Panc1 (cell line): Measurements from ENCODE around the gene HACD3. TPM values are rescaled to one million over a fixed set of nuclear protein-coding genes. Genes with fewer than 3 reads are reported as not detected.

Experiments used
- ATAC-seq: fragments of 200-7000 bp; cut with Tn5 transposase; 2 replicates; pipeline ENCODE4 v1.9.1; 2020; ENCODE audit warnings: mild to moderate bottlenecking, moderate library complexity
- BruUV-seq: library from RNA; stranded (reverse); fragments of 400-500 nt; replicated peaks from 2 replicates; lab custom pipeline; 2021; lab: Mats Ljungman, UMichigan
- CTCF ChIA-PET: fragments of 300-600 bp; sonication (Branson Sonifier 250); formaldehyde crosslinking; loops from one replicate; lab custom pipeline; 2022; ENCODE audit warnings: antibody characterized with exemption; lab: Charles Lee
- POLR2A ChIA-PET: fragments of 300-600 bp; sonication (Branson Sonifier 250); formaldehyde crosslinking; loops from one replicate; lab custom pipeline; 2022; ENCODE audit warnings: antibody characterized with exemption; lab: Charles Lee
- DNase-seq: peaks from one replicate; pipeline ENCODE4 v3.0.0-alpha.2; 2010; ENCODE audit warnings: low read depth, low spot score
- H3K27ac ChIP-seq: 2 replicates; pipeline ENCODE4 v1.5.1; 2011; ENCODE audit warnings: mild to moderate bottlenecking, low read length, inconsistent platforms
- H3K27me3 ChIP-seq: fragments of 200-500 bp; sonication (Bioruptor generic); 2 replicates; pipeline ENCODE4 v1.6.0; 2014; ENCODE audit warnings: low read length, inconsistent platforms; ENCODE audit not compliant: control insufficient read depth, insufficient read depth
- H3K36me3 ChIP-seq: fragments of 200-500 bp; sonication (Bioruptor generic); 2 replicates; pipeline ENCODE4 v1.5.1; 2014; ENCODE audit warnings: inconsistent platforms, mild to moderate bottlenecking, low read length, moderate library complexity; ENCODE audit not compliant: control insufficient read depth, insufficient read depth
- H3K4me1 ChIP-seq: 2 replicates; pipeline ENCODE4 v1.5.1; 2011; ENCODE audit warnings: inconsistent platforms, mild to moderate bottlenecking, low read length, moderate library complexity; ENCODE audit not compliant: control insufficient read depth, insufficient read depth
- H3K4me3 ChIP-seq, 2 experiments: 2 replicates each; pipeline ENCODE4 v1.5.1; 2011 to 2012; ENCODE audit warnings: low read depth in 2 of 2, low read length in 2 of 2, mild to moderate bottlenecking in 2 of 2, inconsistent platforms in 1 of 2, moderate library complexity in 1 of 2
- H3K9me3 ChIP-seq: fragments of 200-500 bp; sonication (Bioruptor generic); 2 replicates; pipeline ENCODE4 v1.5.1; 2014; ENCODE audit warnings: low read depth, mild to moderate bottlenecking, inconsistent platforms, low read length, moderate library complexity; ENCODE audit not compliant: control insufficient read depth, insufficient read depth
- POLR2AphosphoS5 ChIP-seq: IDR thresholded peaks from 2 replicates; pipeline ENCODE4 v1.6.1; 2012; ENCODE audit warnings: mild to moderate bottlenecking, low read depth, low read length, moderate library complexity
- SIN3A ChIP-seq: IDR thresholded peaks from 2 replicates; pipeline ENCODE4 v1.6.1; 2012; ENCODE audit warnings: low read depth, mild to moderate bottlenecking, low read length, moderate library complexity, borderline replicate concordance; ENCODE audit not compliant: insufficient read depth
- TCF7L2 ChIP-seq: IDR thresholded peaks from 2 replicates; pipeline ENCODE4 v1.6.1; 2011; ENCODE audit warnings: mild to moderate bottlenecking, low read depth, low read length, inconsistent platforms
- in situ Hi-C: cut with HindIII; loops from 2 replicates; pipeline ENCODE4 v1.10.0; 2016; ENCODE audit warnings: low sequenced_read_pairs, low pct_unique_long_range_greater_than_20kb
- intact Hi-C: fragments of 100-400 bp; cut with micrococcal nuclease; formaldehyde crosslinking; loops from one replicate; pipeline ENCODE4 v1.10.0; 2022; ENCODE audit not compliant: unreplicated experiment
- total RNA-seq: library from RNA; stranded (reverse); gene quantifications from one replicate; pipeline ENCODE4 v1.2.1, GENCODE V29; 2021; ENCODE audit not compliant: unreplicated experiment
- TF ChIP-seq, protein P1 (sequence below): fragments of 450-650 bp; IDR thresholded peaks from 2 replicates; pipeline ENCODE4 v1.5.1; 2017; ENCODE audit warnings: mild to moderate bottlenecking
- TF ChIP-seq, protein P2 (sequence below), 2 experiments: IDR thresholded peaks; 2 replicates each; pipeline ENCODE4 v1.6.1; 2011 to 2012; ENCODE audit warnings: low read depth in 2 of 2, control low read depth in 1 of 2, low read length in 1 of 2, mild to moderate bottlenecking in 1 of 2, moderate library complexity in 1 of 2; ENCODE audit not compliant: insufficient read depth in 1 of 2

Gene HACD3
- total RNA-seq, 1 experiment from 2014 or later = 83.2 TPM

DNA sequence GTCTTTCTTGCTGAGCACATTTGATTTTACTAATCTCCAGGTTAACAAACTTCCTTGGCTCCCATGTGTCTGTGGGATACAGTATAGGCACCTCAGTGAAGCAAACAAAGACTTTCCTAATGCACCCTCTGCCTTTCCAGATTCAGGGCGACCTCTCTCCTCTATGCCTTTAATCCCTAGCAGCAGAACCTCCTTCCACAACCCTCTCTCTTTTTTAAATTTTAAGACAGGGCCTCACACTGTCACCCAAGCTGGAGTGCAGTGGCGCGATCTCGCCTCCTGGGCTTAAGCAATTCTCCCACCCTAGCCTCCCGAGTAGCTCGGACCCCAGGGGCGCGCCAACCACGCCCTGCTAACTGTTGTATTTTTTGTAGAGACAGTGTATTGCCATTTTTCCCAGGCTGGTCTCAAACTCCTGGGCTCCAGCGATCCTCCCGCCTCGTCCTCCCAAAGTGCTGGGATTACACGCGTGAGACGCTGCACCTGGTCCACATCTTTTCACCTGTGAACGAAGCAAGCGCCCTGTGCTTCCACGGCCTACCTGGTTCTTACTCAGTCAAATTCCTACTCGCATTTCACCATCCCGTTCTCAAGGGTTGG lies 1.7 kb upstream of the HACD3 start:
- DNase-seq (no peak), ATAC-seq (no peak)
- Histone ChIP-seq H3K27ac (no peak overlapping the region), H3K27me3 (no peaks in the 10 kb centered on the region), H3K9me3 (no peaks in the 10 kb centered on the region), H3K4me3 (no peak overlapping the region), H3K36me3 (no peaks in the 10 kb centered on the region), H3K4me1 (peaks cover 18% of the 10 kb centered on the region)
- BruUV-seq = no TSS peak
- in situ Hi-C loops (no loop called here), intact Hi-C loops (no loop called here)
- ChIA-PET POLR2A (no interaction called here), CTCF (interaction anchor here (0.6 to 0.8 kb wide), 2 partner anchors 10 to 20 kb away, joined by 3 to 4 read pairs; no protein-coding TSS in a partner anchor)
- TF ChIP-seq, protein P1, sequence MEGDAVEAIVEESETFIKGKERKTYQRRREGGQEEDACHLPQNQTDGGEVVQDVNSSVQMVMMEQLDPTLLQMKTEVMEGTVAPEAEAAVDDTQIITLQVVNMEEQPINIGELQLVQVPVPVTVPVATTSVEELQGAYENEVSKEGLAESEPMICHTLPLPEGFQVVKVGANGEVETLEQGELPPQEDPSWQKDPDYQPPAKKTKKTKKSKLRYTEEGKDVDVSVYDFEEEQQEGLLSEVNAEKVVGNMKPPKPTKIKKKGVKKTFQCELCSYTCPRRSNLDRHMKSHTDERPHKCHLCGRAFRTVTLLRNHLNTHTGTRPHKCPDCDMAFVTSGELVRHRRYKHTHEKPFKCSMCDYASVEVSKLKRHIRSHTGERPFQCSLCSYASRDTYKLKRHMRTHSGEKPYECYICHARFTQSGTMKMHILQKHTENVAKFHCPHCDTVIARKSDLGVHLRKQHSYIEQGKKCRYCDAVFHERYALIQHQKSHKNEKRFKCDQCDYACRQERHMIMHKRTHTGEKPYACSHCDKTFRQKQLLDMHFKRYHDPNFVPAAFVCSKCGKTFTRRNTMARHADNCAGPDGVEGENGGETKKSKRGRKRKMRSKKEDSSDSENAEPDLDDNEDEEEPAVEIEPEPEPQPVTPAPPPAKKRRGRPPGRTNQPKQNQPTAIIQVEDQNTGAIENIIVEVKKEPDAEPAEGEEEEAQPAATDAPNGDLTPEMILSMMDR = no peak
- TF ChIP-seq, protein P2, sequence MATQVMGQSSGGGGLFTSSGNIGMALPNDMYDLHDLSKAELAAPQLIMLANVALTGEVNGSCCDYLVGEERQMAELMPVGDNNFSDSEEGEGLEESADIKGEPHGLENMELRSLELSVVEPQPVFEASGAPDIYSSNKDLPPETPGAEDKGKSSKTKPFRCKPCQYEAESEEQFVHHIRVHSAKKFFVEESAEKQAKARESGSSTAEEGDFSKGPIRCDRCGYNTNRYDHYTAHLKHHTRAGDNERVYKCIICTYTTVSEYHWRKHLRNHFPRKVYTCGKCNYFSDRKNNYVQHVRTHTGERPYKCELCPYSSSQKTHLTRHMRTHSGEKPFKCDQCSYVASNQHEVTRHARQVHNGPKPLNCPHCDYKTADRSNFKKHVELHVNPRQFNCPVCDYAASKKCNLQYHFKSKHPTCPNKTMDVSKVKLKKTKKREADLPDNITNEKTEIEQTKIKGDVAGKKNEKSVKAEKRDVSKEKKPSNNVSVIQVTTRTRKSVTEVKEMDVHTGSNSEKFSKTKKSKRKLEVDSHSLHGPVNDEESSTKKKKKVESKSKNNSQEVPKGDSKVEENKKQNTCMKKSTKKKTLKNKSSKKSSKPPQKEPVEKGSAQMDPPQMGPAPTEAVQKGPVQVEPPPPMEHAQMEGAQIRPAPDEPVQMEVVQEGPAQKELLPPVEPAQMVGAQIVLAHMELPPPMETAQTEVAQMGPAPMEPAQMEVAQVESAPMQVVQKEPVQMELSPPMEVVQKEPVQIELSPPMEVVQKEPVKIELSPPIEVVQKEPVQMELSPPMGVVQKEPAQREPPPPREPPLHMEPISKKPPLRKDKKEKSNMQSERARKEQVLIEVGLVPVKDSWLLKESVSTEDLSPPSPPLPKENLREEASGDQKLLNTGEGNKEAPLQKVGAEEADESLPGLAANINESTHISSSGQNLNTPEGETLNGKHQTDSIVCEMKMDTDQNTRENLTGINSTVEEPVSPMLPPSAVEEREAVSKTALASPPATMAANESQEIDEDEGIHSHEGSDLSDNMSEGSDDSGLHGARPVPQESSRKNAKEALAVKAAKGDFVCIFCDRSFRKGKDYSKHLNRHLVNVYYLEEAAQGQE (IDR thresholded peaks at IDR 0.05; ENCODE audit: insufficient read depth in 1 of 2, low read depth in 2 of 2, low read length in 1 of 2) = no peak
- no peak for TF ChIP-seq SIN3A
- TF ChIP-seq POLR2AphosphoS5 = no peak
- TF ChIP-seq TCF7L2 = no peak

DNA sequence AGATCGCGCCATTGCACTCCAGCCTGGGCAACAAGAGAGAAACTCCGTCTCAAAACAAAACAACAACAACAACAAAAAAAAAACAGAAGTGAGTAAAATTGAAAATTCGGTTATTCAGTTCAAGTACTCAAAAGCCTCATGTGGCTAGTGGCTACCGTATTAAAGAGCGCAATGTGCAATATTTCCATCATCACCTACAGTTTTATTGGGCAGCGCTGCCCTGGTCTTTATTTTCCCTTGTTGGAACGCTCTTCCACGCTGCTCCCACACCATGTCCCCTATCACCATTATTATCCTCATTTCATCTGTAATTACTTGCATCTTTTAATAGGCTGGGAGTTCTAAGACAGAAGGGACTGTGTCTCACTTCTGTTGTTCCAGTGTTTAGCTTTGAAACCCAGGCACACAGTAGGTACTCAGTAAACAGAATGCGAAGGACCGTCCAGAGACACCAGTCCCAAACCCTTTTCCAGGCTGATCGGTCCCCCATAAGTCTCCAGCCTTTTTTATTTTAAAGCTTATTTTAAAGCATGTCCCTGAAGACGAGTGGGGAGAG lies 423 bp upstream of the HACD3 start:
- no TSS peak for BruUV-seq
- Histone ChIP-seq H3K27ac (peak overlapping the region; percentile 88), H3K27me3 (no peaks in the 10 kb centered on the region)

DNA sequence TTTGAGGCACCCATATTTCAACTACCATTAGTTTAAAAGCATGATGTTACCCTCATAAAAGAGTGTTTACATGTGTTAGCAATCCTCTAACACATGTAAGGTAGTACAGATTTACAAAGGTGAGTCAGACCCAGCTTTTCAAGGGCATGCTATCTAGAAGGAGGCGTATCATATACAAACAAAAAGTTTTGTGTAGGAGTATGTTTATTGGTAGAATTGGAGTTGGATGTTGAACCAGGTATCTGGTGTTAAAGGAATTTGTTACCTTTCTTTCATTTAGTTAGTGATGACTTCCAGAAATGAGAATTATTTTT lies 2.4 kb downstream of the HACD3 start:
- Histone ChIP-seq H3K27me3 (no peaks in the 10 kb centered on the region), H3K4me3 (peak overlapping the region in 1 of 2 experiments; percentile 12; a peak in 1 of 4 replicates), H3K36me3 (no peaks in the 10 kb centered on the region), H3K9me3 (no peaks in the 10 kb centered on the region), H3K27ac (peak overlapping the region; percentile 41), H3K4me1 (peaks cover 29% of the 10 kb centered on the region)
- no peak for ATAC-seq
- intact Hi-C loops = no loop called here
- CTCF ChIA-PET = no interaction called here
- in situ Hi-C loops = no loop called here
- TF ChIP-seq TCF7L2 = no peak
- TF ChIP-seq, protein P1 = no peak
- no peak for TF ChIP-seq POLR2AphosphoS5
- TF ChIP-seq SIN3A = no peak
- TF ChIP-seq, protein P2 (IDR thresholded peaks at IDR 0.05; ENCODE audit: insufficient read depth in 1 of 2, low read depth in 2 of 2, low read length in 1 of 2) = no peak
- no TSS peak for BruUV-seq
- POLR2A ChIA-PET = no interaction called here
- no peak for DNase-seq

More for the DNA sequence above, 423 bp upstream of the HACD3 start:
- no peak for TF ChIP-seq POLR2AphosphoS5
- H3K36me3 ChIP-seq = no peaks in the 10 kb centered on the region
- CTCF ChIA-PET = no interaction called here
- peaks cover 28% of the 10 kb centered on the region for H3K4me1 ChIP-seq
- ATAC-seq = peak; percentile 35
- no peaks in the 10 kb centered on the region for H3K9me3 ChIP-seq
- in situ Hi-C loops (no loop called here), intact Hi-C loops (no loop called here)
- H3K4me3 ChIP-seq = peak overlapping the region; percentile 69 to 78
- DNase-seq = no peak
- POLR2A ChIA-PET = interaction anchor here (0.5 kb wide), 1 partner anchor 199 kb away, joined by 3 read pairs; no protein-coding TSS in a partner anchor
